HEK293 (cell line): ENCODE data around the gene MED13L.

Experiments
- CTCF ChIA-PET: fragments of 350-600 bp; formaldehyde crosslinking; extraction: SDS; loops from one replicate; lab custom pipeline; 2021; ENCODE audit warnings: antibody characterized with exemption; lab: Yijun Ruan, JAX
- POLR2A ChIA-PET: fragments of 300-600 bp; formaldehyde crosslinking; extraction: SDS; loops from one replicate; lab custom pipeline; 2020; ENCODE audit warnings: antibody characterized with exemption, inconsistent platforms; lab: Yijun Ruan, JAX
- H3K27ac ChIP-seq: fragments of 200-500 bp; sonication (Bioruptor generic); 2 replicates; pipeline ENCODE4 v1.5.1; 2014; ENCODE audit warnings: low read depth, low read length, control low read depth, inconsistent platforms; ENCODE audit errors: extremely low read depth
- H3K36me3 ChIP-seq, 2 experiments: fragments of 200-500 bp in 1 of 2; sonication (Bioruptor generic) in 1 of 2; 1 replicate in 1 of 2; 2 replicates in 1 of 2; pipeline ENCODE4 v1.5.1; 2014 to 2017; ENCODE audit warnings: inconsistent platforms in 2 of 2, low read length in 2 of 2; ENCODE audit not compliant: control insufficient read depth in 2 of 2, insufficient read depth in 1 of 2
- H3K4me1 ChIP-seq: fragments of 200-500 bp; sonication (Bioruptor generic); 2 replicates; pipeline ENCODE4 v1.5.1; 2014; ENCODE audit warnings: mild to moderate bottlenecking, low read length, inconsistent platforms; ENCODE audit not compliant: control insufficient read depth, insufficient read depth
- H3K4me3 ChIP-seq: 2 replicates; pipeline ENCODE4 v1.5.1; 2011; ENCODE audit warnings: low read depth, mild to moderate bottlenecking, control low read depth, low read length, moderate library complexity
- H3K9me3 ChIP-seq: fragments of 200-500 bp; sonication (Bioruptor generic); 2 replicates; pipeline ENCODE4 v1.5.1; 2014; ENCODE audit warnings: low read depth, low read length, inconsistent platforms; ENCODE audit not compliant: control insufficient read depth, insufficient read depth
- HIC1 ChIP-seq: fragments of 450-650 bp; formaldehyde crosslinking; IDR thresholded peaks from 2 replicates; pipeline ENCODE4 v1.5.1; 2016; ENCODE audit warnings: missing biosample characterization, missing genetic modification characterization
- HOXA7 ChIP-seq: sonication (generic); formaldehyde crosslinking; IDR thresholded peaks from 2 replicates; pipeline ENCODE4 v1.8.1; 2022; ENCODE audit warnings: missing genetic modification reagents, borderline replicate concordance
- PATZ1 ChIP-seq: fragments of 450-650 bp; formaldehyde crosslinking; IDR thresholded peaks from 2 replicates; pipeline ENCODE4 v1.5.1; 2016; ENCODE audit warnings: missing biosample characterization, missing genetic modification characterization
- RBAK ChIP-seq: fragments of 450-650 bp; formaldehyde crosslinking; IDR thresholded peaks from 2 replicates; pipeline ENCODE4 v1.5.1; 2016; ENCODE audit warnings: missing biosample characterization, missing genetic modification characterization
- SCRT1 ChIP-seq: fragments of 450-650 bp; formaldehyde crosslinking; IDR thresholded peaks from 2 replicates; pipeline ENCODE4 v1.5.1; 2016; ENCODE audit warnings: missing biosample characterization, missing genetic modification characterization, borderline replicate concordance
- ZBTB20 ChIP-seq: fragments of 450-650 bp; formaldehyde crosslinking; IDR thresholded peaks from 2 replicates; pipeline ENCODE4 v1.5.1; 2016; ENCODE audit warnings: missing biosample characterization, missing genetic modification characterization
- ZEB2 ChIP-seq: fragments of 450-650 bp; formaldehyde crosslinking; IDR thresholded peaks from 2 replicates; pipeline ENCODE4 v1.5.1; 2016; ENCODE audit warnings: missing biosample characterization, missing genetic modification characterization
- ZFP3 ChIP-seq: fragments of 450-650 bp; formaldehyde crosslinking; IDR thresholded peaks from 2 replicates; pipeline ENCODE4 v1.5.1; 2016; ENCODE audit warnings: low read depth, missing biosample characterization, missing genetic modification characterization
- ZIC2 ChIP-seq: fragments of 450-650 bp; formaldehyde crosslinking; IDR thresholded peaks from 2 replicates; pipeline ENCODE4 v1.5.1; 2016; ENCODE audit warnings: missing biosample characterization, missing genetic modification characterization
- ZNF138 ChIP-seq: fragments of 450-650 bp; formaldehyde crosslinking; IDR thresholded peaks from 2 replicates; pipeline ENCODE4 v1.5.1; 2016; ENCODE audit warnings: missing biosample characterization, missing genetic modification characterization, borderline replicate concordance
- ZNF169 ChIP-seq: fragments of 450-650 bp; formaldehyde crosslinking; IDR thresholded peaks from 2 replicates; pipeline ENCODE4 v1.5.1; 2016; ENCODE audit warnings: missing biosample characterization, missing genetic modification characterization
- ZNF221 ChIP-seq: fragments of 450-650 bp; formaldehyde crosslinking; IDR thresholded peaks from 2 replicates; pipeline ENCODE4 v1.5.1; 2017; ENCODE audit warnings: missing biosample characterization, missing genetic modification characterization, borderline replicate concordance
- ZNF48 ChIP-seq: fragments of 450-650 bp; formaldehyde crosslinking; IDR thresholded peaks from 2 replicates; pipeline ENCODE4 v1.5.1; 2016; ENCODE audit warnings: missing biosample characterization, missing genetic modification characterization
- ZNF626 ChIP-seq: fragments of 450-650 bp; sonication (Bioruptor Pico); formaldehyde crosslinking; IDR thresholded peaks from 2 replicates; pipeline ENCODE4 v1.5.1; 2018; ENCODE audit warnings: missing biosample characterization, missing genetic modification characterization, inconsistent platforms
- ZNF654 ChIP-seq: fragments of 450-650 bp; formaldehyde crosslinking; IDR thresholded peaks from 2 replicates; pipeline ENCODE4 v1.5.1; 2016; ENCODE audit warnings: low read depth, missing biosample characterization, missing genetic modification characterization
- ZNF701 ChIP-seq: fragments of 450-650 bp; formaldehyde crosslinking; IDR thresholded peaks from 2 replicates; pipeline ENCODE4 v1.5.1; 2016; ENCODE audit warnings: missing biosample characterization, missing genetic modification characterization
- ZNF76 ChIP-seq: fragments of 450-650 bp; formaldehyde crosslinking; IDR thresholded peaks from 2 replicates; pipeline ENCODE4; 2016; ENCODE audit warnings: low read depth, missing biosample characterization, missing genetic modification characterization, borderline replicate concordance
- ZNF776 ChIP-seq: fragments of 450-650 bp; formaldehyde crosslinking; IDR thresholded peaks from 2 replicates; pipeline ENCODE4 v1.5.0; 2017; ENCODE audit warnings: missing biosample characterization, missing genetic modification characterization, borderline replicate concordance
- ZSCAN5A ChIP-seq: fragments of 450-650 bp; formaldehyde crosslinking; IDR thresholded peaks from 2 replicates; pipeline ENCODE4 v1.5.1; 2016; ENCODE audit warnings: missing biosample characterization, missing genetic modification characterization
- ZXDB ChIP-seq: fragments of 450-650 bp; formaldehyde crosslinking; IDR thresholded peaks from 2 replicates; pipeline ENCODE4 v1.5.1; 2016; ENCODE audit warnings: missing biosample characterization, missing genetic modification characterization

MED13L gene

GRCh38 chr12:116068853-116069252, 208.6 kb downstream of the MED13L start:
- TF ChIP-seq ZIC2 (tag by site-specific recombination) (no peak), ZNF654 (tag by site-specific recombination) (no peak), ZEB2 (tag by site-specific recombination) (no peak), ZNF169 (tag by site-specific recombination) (no peak), HOXA7 (CRISPR knock-in tag) (no peak), ZNF138 (tag by site-specific recombination) (no peak), SCRT1 (tag by site-specific recombination) (no peak), ZNF626 (no peak), ZNF776 (no peak), ZNF701 (tag by site-specific recombination) (no peak), ZNF76 (tag by site-specific recombination) (no peak), ZFP3 (tag by site-specific recombination) (no peak), ZBTB20 (no peak), ZNF48 (tag by site-specific recombination) (no peak), PATZ1 (tag by site-specific recombination) (no peak), HIC1 (tag by site-specific recombination) (no peak), ZXDB (tag by site-specific recombination) (no peak)
- H3K36me3 ChIP-seq = no peaks in the 10 kb centered on the region
- no peak overlapping the region for H3K4me3 ChIP-seq
- peaks cover 3% of the 10 kb centered on the region; the same call in 1 of the 2 replicates for H3K4me1 ChIP-seq
- ChIA-PET POLR2A (interaction anchor here (0.6 kb wide), 1 partner anchor 26 kb away, joined by 6 read pairs; no protein-coding TSS in a partner anchor), CTCF (no interaction called here)
- no peak overlapping the region for H3K27ac ChIP-seq
- H3K9me3 ChIP-seq = no peaks in the 10 kb centered on the region

GRCh38 chr12:116068371-116068770, 209.1 kb downstream of the MED13L start:
- H3K9me3 ChIP-seq = no peaks in the 10 kb centered on the region
- POLR2A ChIA-PET = interaction anchor here (0.6 kb wide), 1 partner anchor 26 kb away, joined by 6 read pairs; no protein-coding TSS in a partner anchor
- no peak overlapping the region for H3K4me3 ChIP-seq
- CTCF ChIA-PET = interaction anchor here (0.6 to 1.6 kb wide), 5 partner anchors 11 to 99 kb away, joined by 3 to 6 read pairs (median 3); no protein-coding TSS in a partner anchor
- TF ChIP-seq HOXA7 (CRISPR knock-in tag) (no peak), ZNF169 (tag by site-specific recombination) (no peak), ZSCAN5A (tag by site-specific recombination) (no peak), ZNF221 (tag by site-specific recombination) (no peak), RBAK (tag by site-specific recombination) (no peak)
- no peak overlapping the region for H3K27ac ChIP-seq
- no peaks in the 10 kb centered on the region for H3K36me3 ChIP-seq
- H3K4me1 ChIP-seq = peaks cover 3% of the 10 kb centered on the region; the same call in 1 of the 2 replicates
